Pancreas (tissue), 10 donors: ENCODE results near the gene OPCML. TPM values are rescaled to one million over a fixed set of nuclear protein-coding genes. Genes with fewer than 3 reads are reported as not detected.

Source experiments
- ATAC-seq, 4 donors: fragments of 200-7000 bp; cut with Tn5 transposase; one replicate each; pipeline versions ENCODE4 v1.8.0 to v1.9.1; 2020; ENCODE audit warnings: mild to moderate bottlenecking in 4 of 4, moderate library complexity in 4 of 4
- DNase-seq, 6 donors: peaks; one replicate each; pipeline ENCODE4 v3.0.0-alpha.2; 2020
- FAIRE-seq: peaks from 2 replicates; lab custom pipeline; 2012; peaks lifted over from hg19 to GRCh38; lab: Jason Lieb, UNC
- H3K27ac ChIP-seq, 4 donors: fragments of 200-600 bp; sonication (generic); 1 replicate in 3 of 4; 2 replicates in 1 of 4; pipeline versions ENCODE4 v1.5.0 to v1.8.0; 2020
- H3K27me3 ChIP-seq, 4 donors: fragments of 200-600 bp; one replicate each; pipeline ENCODE4 v1.8.0; 2021
- H3K36me3 ChIP-seq, 3 donors: fragments of 200-600 bp; sonication (generic) in 1 of 3; one replicate each; pipeline versions ENCODE4 v1.5.0 to v1.8.0; 2020 to 2021
- H3K4me1 ChIP-seq, 3 donors: fragments of 200-600 bp; one replicate each; pipeline ENCODE4 v1.8.0; 2021
- H3K4me3 ChIP-seq, 4 donors: fragments of 200-600 bp; sonication (generic) in 2 of 4; one replicate each; pipeline versions ENCODE4 v1.5.0 to v1.8.0; 2020 to 2021
- H3K9me3 ChIP-seq, 4 donors: fragments of 200-600 bp; one replicate each; pipeline ENCODE4 v1.8.0; 2021
- CTCF ChIP-seq, 4 donors: fragments of 200-600 bp; sonication (generic) in 3 of 4; IDR thresholded peaks; one replicate each; pipeline versions ENCODE4 v1.5.0 to v1.8.0; 2021; ENCODE audit warnings: antibody characterized with exemption in 4 of 4
- WGBS, 2 donors: extraction: QIAGEN DNeasy Blood & Tissue Kit; methylation state at CpG; one replicate each; pipeline ENCODE4 v1.1.7; 2013; 5-methylcytosine and 5-hydroxymethylcytosine counted together
- intact Hi-C, 3 donors: fragments of 100-400 bp; cut with DNase I; formaldehyde crosslinking; loops; one replicate each; pipeline versions ENCODE4 v1.11.1 to v1.14.2; 2022
- polyA plus RNA-seq, 2 donors: library from polyadenylated mRNA; stranded (reverse); fragments of 200-250 nt; gene quantifications; one replicate each; pipeline ENCODE4 v1.2.3, GENCODE V29; 2013
- total RNA-seq, 6 donors: library from RNA; stranded (reverse); fragmentation: NEBNext Ultra II Directional in 4 of 6; extraction: Animal tissue kit (Norgen Biotek cat#: 25700) in 4 of 6; gene quantifications; one replicate each; pipeline versions ENCODE4 v1.2.1 to v1.2.4, GENCODE V29; 2021 to 2023
- donor health status: healthy with polysubstance abuse.
- donor health status: DM: no; HTN: no; CAD: no; lungs with moderate emphysema.
- donor health status: DM: no; HTN: no; CAD: no.
- donor health status: control.
- donor health status: control.
- donor health status: Bipolar disorder and iron deficiency.
- donor health status: DM: yes; HTN: yes; CAD: no.
- donor health status: DM: no; HTN: no; CAD: no.
- donor health status: DM: no; HTN: no; CAD: no.
- donor health status: DM: yes; HTN: yes; CAD: no.

Gene OPCML
- total and polyA plus RNA-seq, 8 donors = 0.05 to 0.31 (median 0.19) TPM

- DNase-seq = no peak
- H3K4me3 ChIP-seq = no peak overlapping the region
- 76 to 84% methylated on average over 6 of the region's 6 CpGs for WGBS, 2 donors
- H3K27ac ChIP-seq = no peak overlapping the region
- ATAC-seq = no peak
- no peak for TF ChIP-seq CTCF (IDR thresholded peaks at IDR 0.05)
- FAIRE-seq = no peak
- no peaks in the 10 kb centered on the region for H3K9me3 ChIP-seq
- H3K4me1 ChIP-seq = no peaks in the 10 kb centered on the region
- intact Hi-C loops = no loop called here
- peaks cover 0 to 3% (median 0%) of the 10 kb centered on the region in 4 donors for H3K27me3 ChIP-seq
- no peaks in the 10 kb centered on the region for H3K36me3 ChIP-seq
Observed at GRCh38 chr11:132531921-132532320, 1000.4 kb downstream of the OPCML start.

GRCh38 chr11:132528181-132528580, 1004.1 kb downstream of the OPCML start:
- ATAC-seq (no peak), DNase-seq (no peak)

GRCh38 chr11:132523929-132524328, 1008.4 kb downstream of the OPCML start:
- FAIRE-seq = no peak
- no peak for DNase-seq
- WGBS, 2 donors = 58 to 70% methylated on average over 4 of the region's 4 CpGs
- no peak for TF ChIP-seq CTCF (IDR thresholded peaks at IDR 0.05)
- no peak overlapping the region for H3K4me3 ChIP-seq
- H3K4me1 ChIP-seq = no peaks in the 10 kb centered on the region
- peaks cover 0 to 8% (median 0%) of the 10 kb centered on the region in 4 donors for H3K27me3 ChIP-seq
- no peaks in the 10 kb centered on the region for H3K9me3 ChIP-seq
- no peak for ATAC-seq
- H3K36me3 ChIP-seq = no peaks in the 10 kb centered on the region
- H3K27ac ChIP-seq = no peak overlapping the region
- intact Hi-C loops = no loop called here

More at GRCh38 chr11:132528181-132528580, 1004.1 kb downstream of the OPCML start:
- Histone ChIP-seq H3K27me3 (peaks cover 0 to 8% (median 0%) of the 10 kb centered on the region in 4 donors), H3K9me3 (no peaks in the 10 kb centered on the region), H3K4me3 (no peak overlapping the region), H3K36me3 (no peaks in the 10 kb centered on the region), H3K27ac (no peak overlapping the region), H3K4me1 (no peaks in the 10 kb centered on the region)
- intact Hi-C loops = no loop called here
- no peak for TF ChIP-seq CTCF (IDR thresholded peaks at IDR 0.05)
- no peak for FAIRE-seq

GRCh38 chr11:132520199-132520598, 1012.1 kb downstream of the OPCML start:
- no peak for ATAC-seq
- Histone ChIP-seq H3K9me3 (no peaks in the 10 kb centered on the region), H3K4me1 (no peaks in the 10 kb centered on the region), H3K36me3 (no peaks in the 10 kb centered on the region), H3K4me3 (no peak overlapping the region), H3K27me3 (no peaks in the 10 kb centered on the region), H3K27ac (no peak overlapping the region)
- FAIRE-seq = no peak
- DNase-seq = no peak
- WGBS, 2 donors = 71 to 94% methylated on average over 1 of the region's 1 CpG
- intact Hi-C loops = no loop called here
- no peak for TF ChIP-seq CTCF (IDR thresholded peaks at IDR 0.05)

GRCh38 chr11:132519241-132519815, 1013.0 kb downstream of the OPCML start:
- FAIRE-seq (no peak), DNase-seq (no peak), ATAC-seq (no peak)
- Histone ChIP-seq H3K36me3 (no peaks in the 10 kb centered on the region), H3K4me3 (no peak overlapping the region), H3K27ac (no peak overlapping the region), H3K9me3 (no peaks in the 10 kb centered on the region), H3K4me1 (no peaks in the 10 kb centered on the region), H3K27me3 (no peaks in the 10 kb centered on the region)
- intact Hi-C loops = no loop called here
- TF ChIP-seq CTCF (IDR thresholded peaks at IDR 0.05) = no peak
- 58 to 65% methylated on average over 6 of the region's 6 CpGs for WGBS, 2 donors
